Measurements from ENCODE around the gene MICALL2.

The MICALL2 gene

DNA sequence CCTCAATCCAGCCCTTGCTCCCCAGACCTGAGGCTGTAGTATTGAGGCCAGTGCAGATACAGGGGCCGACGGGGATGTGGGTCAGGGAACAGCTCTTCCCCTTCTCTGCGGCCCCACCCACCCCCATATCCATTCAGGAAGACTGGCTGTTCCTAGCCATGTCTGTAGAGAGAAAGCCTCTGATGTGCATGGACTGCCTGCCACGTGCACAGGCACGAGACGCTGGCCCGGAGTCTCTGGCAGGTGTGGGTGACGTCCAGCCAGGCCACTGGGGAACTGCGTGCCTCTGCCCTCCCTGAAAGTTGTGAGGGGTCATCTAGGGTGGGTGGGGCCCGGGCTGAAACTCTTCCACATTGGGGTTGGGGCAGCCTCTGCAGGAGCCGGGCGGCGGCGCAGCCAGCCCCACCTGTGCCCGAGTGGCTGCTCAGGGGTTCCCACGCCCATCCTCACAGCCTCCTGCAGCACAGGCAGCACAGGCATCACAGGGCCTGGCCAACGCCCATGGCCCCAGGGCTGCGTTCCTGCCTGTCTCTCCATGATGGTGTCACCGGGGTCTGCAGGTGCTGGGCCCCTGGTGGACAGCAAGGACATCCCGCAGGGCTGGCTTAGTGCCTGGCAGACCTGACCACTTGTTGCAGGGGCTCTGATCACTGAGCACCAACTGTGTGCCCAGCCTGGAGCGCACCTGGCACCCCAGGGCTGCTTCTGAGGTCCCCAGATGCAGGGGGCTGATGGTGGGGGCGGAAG is 27.5 kb downstream of the MICALL2 start:
- no peak for DNase-seq

DNA sequence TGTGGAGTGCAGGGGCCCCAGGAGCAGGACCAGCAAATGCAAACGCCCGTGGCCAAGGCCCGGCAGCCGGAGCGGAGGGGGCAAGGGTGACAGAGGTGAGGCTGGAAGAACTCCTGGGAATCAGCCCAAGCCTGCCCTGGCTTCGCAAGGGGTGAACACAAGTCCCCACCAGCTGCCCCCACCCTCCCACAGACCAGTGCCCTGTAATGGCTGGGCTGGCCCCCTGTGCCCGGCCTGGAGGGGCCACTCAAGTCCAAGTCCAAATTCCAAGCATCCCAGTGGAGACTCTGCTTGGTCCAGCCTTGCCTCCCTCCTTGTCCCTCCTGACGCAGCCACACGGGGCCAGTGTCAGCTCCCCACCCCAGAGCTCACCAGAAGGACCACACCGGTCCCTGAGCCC is 28.0 kb downstream of the MICALL2 start:
- DNase-seq: no peak

DNA sequence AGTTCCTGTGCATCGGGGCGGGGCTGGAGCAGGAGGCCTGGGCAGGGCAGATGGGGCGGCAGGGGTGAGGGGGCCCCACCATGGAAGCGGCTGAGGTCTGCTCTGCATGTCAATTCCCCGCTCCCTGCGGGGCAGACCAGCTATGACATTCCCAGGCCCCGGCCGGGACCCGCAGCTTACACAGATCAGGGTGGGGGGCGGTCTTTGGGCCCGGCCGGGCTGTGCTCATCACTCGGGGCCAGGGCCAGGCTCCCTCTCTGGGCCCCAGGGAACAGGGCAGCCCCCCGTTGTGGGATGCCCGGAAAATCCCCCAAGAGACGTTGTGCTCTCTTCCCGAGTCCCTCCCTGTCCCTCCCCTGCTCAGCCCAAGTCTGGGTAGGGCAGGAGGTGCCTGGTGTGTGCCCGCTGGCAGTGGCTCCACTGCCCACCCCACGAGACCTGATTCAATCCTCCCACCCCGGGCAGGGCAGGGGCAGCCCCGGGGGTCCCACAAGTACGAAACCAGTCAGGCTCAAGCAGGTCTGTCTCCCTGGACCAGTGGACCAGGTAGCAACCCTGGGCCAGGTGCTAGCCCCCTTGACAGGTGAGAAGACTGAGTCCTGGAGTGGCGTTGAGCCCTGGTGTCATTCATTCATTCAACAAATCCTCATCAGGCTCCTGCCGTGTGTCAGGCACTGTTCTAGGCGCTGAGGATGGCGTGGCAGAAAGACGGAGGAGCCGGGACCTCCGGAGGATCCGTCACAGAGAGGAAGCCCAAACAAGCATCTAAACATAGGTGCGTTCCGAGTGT is 29.0 kb downstream of the MICALL2 start:
- no peak for DNase-seq

DNA sequence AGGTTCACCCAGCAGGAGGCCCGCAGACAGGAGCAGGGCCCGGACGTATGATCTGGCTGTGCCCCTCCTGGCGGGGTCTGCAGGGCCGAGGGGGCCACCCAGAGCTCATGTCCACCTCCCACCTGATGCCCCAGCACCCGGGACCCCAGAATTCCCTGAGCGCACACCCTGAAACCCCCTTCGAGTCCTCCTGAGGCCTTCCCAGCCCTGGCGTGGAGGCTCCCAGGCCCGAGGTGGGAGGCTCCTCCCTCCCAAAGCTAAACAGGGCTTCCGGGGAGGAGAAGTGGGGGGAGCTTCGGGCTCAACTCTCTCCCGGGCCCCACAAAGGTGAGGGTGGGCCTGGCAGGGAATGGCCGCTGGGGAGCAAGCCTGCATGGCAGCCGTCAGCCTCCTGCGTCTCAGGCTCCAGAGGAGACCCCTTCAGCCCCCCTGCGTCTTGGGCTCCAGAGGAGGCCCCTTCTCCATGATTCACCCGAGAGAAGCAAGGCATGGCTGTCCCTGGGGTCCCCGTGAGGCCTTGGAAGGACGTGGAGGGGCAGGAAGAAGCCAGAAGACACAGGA is 30.2 kb downstream of the MICALL2 start:
- no peak for DNase-seq

DNA sequence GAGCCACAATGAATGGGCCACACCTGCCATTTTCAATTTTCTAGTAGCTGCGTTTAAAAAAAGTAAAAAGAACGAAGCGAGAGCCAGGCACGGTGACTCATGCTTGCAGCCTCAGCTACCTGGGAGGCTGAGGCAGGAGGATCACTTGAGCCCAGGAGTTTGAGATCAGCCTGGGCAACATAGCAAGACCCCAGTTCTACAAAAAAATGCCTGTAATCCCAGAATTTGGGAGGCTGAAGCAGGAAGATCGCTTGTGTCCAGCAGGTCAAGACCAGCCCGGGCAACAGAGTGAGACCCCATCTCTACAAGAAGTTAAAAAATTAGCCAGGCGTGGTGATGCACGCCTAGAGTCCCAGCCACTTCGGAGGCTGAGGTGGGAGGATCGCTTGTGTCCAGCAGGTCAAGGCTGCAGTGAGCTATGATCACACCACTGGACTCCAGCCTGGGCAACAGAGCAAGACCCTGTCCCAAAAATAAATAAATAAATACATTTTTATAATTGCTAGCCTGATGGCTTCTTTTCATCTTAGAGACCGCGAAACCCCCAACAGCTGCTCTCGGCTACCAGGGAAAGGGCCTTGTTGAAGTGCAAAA is 32.1 kb downstream of the MICALL2 start:
- DNase-seq: no peak

DNA sequence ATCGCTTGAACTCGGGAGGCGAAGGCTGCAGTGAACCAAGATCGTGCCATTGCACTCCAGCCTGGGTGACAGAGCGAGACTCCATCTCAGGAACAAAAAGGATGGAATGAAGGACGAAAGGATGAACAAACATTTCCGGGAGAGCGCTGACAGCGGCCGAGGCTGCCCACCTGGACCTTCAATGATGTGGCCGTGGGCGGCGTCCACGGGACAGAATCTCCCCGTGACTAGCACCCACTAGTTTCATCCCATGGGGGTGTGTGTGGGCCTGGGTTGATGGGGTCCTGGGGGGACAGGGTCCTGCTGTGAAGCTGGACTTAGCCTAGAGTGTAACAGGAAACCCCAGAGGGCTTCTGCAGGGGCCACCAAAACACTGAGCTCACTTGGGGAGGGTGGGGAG is 32.8 kb downstream of the MICALL2 start:
- DNase-seq: no peak

DNA sequence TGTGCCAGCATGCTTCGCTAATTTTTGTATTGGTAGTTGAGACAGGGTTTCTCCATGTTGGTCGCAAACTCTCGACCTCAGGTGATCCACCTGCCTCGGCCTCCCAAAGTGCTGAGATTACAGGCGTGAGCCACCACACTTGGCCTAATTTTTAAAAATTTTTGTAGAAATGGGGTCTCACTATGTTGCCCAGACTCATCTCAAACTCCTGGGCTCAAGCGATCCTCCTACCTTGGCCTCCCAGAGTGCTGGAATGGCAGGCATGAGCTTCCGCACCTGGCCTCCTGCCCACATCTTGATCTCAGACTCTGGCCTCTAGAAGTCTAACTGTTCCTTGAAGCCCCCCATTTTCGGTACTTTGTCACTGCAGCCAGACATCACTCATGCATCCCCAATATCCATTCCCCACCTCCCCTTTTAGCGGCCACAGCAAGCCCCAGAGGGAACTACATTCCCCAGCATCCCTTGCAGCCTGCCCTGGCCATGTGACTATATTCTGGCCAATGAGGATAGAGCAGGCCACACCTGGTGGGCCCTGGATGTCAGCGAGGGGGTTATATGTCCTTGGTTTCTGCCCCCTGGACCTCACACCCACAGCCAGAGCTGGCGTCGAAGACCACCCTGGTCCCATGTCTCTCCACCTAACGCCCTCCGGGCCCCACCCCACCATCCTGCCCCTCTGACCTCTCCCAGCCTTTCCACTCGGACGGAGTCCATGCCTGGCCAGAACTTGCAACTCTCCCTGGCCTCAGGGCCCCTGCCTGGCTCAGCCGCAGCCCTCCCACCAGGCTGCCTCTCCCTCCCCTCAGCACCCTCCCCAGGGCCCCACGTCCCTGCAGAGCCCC is 33.8 kb downstream of the MICALL2 start:
- DNase-seq: no peak

DNA sequence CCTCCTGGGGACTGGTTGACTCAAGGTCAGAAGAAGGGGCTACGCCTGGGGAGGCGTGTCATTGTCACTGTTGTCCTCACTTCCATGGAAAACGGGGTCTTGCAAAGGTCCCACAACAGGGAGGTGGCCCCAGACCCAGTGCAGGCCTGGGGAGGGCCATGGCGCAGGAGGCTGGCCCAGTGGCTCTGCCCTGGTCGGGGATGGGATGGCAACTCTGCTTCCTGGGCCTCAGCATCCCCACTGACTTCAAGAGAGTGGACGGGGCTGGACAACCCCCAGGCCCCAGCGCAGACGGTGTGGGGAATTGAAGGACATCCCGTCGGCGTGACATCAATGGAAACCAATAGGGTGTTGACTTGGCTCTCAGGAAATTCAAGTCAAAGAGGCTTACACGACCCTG is 35.2 kb downstream of the MICALL2 start:
- DNase-seq: no peak

DNA sequence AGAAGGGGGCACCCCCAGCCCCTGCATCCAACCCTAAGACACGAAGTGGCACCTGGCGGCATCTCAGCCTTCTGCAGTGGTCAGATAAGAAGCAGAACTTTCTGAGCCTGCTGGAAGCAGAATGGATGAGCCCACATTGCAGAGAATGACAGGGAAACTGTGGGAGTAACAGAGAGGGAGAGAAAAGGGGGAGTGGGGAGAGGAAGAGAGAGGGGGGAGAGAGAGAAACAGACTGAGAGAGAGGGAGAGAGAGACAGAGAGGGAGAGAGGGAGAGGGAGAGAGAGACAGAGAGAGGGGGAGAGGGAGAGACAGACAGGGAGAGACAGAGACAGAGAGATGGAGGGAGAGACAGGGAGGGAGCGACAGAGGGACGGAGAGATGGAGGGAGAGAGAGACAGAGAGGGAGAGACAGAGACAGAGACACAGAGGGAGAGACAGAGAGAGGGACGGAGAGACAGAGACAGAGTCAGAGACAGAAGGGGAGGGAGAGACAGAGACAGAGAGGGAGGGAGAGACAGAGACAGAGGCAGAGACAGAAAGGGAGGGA is 35.9 kb downstream of the MICALL2 start:
- no peak for DNase-seq

DNA sequence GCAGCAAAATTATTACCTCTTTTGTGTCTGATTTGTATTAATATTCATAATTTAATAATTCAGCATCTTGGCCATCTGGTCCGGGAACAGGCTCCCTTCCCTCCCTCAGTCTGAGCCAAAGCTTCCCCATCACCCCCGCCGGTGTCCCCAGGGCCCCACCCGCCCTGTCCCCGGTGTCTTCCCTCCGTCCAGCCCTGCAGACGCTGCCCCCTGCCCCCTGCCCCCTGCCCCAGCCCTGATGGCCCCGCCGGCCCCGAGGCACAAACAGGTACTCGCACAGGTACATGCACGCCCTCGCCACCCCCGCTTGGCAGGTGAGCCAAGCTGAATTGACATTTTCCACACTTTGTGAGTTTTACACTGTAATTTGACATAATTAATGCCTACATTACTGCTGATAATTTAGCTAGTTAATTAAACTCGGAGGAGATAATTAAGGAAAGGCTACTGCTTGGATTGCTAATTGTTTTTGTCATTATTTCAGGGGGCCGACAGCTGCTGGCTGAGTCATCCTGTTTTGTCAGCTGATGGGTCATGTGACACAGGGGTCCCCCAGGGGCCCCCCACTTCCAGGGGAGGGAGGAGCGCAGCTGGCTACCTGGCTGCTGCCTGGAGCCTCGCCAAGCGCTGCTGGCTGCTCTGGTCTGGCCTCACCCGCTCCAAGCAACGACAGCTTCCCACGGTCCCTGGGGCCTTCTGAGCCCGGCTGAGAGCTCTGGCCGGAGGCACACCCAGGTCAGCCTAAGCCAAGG is 36.6 kb downstream of the MICALL2 start:
- no peak for DNase-seq

DNA sequence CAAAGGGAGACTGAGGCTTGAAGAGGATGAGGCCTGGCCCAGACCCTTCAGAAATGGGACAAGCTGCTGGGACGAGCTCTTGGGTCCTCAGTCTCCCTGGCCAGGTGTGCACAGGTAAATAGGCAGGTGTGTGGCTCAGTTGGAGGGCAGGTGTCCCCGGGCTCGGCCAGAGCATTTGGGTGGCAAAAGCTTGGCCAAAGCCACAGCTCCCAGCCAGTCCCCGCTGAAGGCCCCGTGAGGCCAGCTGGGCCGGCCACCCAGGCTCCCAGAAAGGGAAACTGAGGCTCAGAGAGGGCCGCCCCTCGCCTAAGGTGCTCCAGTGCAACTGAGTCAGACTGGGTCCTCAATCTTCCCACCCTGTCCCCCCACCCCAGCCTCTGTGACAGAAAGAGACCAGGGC is 37.3 kb downstream of the MICALL2 start:
- DNase-seq: no peak

DNA sequence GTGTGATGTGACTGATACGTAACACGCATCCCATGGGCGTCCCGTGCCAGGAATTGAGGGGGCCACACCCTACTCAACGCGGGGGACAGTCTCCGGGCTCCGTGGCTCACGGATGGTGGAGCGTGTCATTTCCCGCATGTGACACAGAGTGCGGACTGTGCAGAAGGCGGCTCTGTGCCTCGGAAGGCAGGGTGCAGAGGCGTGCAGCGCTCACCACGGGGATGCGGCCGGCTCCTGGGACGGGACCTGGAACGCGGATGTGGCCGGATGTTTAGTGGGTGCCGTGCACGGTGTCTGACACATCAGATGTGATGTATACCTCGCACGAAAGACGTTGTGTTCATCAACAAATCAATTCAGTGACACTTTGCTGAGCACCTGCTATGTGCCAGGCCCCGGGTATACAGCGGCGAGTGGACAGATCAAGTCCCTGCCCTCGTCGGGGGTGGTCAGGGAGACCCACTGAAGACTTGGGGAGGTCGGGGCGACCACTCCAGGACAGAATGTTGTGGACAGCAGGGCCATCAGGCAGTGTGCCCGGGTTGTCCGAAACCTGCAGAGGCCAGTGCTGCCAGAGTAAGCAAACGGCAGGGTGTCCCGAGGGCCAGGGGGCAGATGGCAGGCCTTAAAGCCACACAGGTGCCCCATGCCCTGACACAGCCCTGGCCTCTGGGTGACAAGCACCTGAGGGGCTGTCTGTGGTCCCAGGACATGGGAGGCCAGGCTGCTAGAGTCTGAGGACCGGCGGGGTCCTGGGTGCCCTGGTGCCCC is 38.1 kb downstream of the MICALL2 start:
- DNase-seq: no peak

DNA sequence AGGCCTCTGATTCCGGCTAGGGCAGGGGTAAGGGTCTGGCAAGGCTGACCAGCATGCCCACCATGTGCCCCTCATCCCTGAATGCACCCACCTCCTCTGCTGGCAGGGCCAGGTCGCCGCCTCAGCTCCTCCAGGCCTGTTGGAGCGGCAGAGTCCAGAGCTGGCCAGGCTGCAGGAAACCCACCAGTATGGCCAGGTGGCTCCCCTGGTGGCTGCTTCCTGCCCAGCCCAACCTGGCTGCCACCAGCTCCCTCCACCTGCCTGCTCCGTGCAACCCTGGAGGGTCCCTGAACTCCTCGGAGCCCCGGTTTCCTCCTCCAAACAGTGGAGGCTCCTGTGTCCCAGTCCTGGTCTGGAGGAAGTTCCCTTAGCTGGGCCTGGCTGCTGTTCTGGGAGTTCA is 39.6 kb downstream of the MICALL2 start:
- DNase-seq: no peak

DNA sequence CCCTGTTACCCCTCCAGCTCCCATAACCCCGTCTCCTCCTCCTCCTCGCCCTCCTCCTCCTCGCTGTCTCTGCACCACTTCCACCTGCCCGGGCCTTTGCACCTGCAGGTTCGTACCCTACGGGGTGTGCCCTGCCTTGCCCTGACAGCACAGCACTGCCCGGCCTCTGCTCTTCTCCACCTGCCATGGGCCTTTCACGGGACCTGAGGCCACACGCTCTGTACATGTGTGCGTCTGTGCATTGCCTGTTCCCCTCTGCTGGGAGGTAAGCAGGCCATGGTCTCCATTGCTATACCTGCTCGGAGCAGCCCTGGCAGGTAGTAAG is 40.0 kb downstream of the MICALL2 start:
- no peak for DNase-seq

DNA sequence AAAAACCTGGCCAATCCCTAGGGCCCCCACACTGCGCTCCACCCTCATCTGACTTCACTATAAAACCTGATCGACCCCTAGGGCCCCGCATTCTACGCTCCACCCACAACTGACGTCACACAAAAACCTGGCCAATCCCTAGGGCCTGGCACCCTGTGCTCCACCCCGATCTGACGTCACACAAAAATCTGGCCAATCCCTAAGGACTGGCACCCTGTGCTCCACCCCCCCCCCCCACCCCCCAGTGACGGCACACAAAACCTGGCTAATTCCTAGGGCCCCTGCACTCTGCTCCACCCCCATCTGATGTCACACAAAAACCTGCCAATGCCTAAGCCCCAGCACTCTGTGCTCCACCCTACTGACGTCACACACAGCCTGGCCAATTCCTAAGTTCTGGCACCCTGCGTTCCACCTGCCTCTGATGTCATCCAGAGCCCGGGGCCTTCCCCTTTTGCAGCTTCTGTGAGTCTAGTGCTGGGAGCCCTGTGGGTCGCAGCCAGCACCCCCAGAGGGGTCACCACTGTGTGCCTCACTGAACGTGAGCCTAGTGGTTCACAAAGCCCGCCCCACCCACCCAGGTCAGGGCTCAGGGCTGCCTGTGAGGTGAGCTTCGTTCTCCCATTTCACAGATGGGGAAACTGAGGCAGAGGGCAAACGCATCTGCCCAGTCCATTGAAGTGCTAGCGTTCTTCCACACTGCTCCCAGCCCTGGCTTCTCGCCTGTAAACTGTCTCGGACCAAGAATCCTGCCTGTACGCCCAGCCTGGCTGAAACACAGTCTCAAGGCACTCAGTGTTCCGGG is 40.6 kb downstream of the MICALL2 start:
- DNase-seq: no peak

DNA sequence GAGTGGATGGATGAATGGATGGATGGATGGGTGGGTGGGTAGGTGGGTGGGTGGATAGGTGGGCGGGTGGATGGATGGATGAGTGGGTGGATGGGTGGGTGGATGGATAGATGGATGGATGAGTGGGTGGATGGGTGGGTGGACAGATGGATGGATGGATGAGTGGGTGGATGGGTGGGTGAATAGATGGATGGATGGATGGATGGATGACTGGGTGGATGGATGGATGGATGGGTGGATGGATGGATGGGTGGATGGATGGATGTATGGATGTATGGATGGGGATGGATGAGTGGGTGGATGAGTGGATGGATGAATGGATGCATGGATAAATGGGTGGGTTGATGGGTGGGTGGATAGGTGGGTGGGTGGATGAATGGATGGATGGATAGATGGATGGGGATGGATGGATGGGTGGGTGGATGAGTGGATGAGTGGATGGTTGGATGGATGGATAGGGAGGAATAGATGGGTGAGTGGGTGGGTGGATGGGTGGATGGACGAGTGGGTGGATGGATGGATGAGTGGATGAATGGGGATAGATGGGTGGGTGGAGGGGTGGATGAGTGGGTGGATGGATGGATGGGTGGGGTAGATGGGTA is 43.8 kb downstream of the MICALL2 start:
- no peak for DNase-seq

DNA sequence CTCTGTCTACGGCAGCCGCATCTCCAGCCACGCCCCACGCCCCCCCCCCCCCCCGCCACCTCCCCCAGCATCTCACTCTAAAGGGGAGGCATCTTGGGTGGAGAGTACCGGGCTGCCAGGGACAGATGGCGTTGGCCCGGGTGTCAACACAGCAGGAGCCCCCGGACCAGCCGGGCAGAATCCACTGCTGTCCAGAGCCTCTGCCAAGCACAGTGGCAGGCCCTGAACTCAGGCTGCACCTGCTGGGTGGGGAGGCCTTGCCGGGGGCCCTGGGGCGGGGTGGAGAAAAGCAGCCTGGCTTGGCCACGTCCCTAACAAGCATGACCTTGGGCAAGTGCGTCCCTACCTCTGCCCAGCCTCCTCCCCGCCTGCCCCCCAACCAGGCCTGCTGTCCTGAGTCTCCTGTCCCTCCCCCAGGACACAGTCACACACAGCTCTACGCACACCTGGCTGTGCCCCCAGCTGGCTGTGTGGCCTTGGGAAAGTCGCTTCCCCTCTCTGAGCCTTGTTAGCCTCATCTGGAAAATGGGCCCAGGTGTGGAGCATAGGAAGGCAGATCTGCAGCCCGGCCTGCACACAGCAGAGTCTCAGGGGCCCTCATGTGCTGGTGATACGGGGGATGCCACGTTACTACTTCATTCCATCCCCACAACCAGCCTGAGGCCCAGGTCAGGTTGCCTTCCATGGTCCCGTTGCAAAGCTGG is 45.2 kb downstream of the MICALL2 start:
- DNase-seq: no peak

DNA sequence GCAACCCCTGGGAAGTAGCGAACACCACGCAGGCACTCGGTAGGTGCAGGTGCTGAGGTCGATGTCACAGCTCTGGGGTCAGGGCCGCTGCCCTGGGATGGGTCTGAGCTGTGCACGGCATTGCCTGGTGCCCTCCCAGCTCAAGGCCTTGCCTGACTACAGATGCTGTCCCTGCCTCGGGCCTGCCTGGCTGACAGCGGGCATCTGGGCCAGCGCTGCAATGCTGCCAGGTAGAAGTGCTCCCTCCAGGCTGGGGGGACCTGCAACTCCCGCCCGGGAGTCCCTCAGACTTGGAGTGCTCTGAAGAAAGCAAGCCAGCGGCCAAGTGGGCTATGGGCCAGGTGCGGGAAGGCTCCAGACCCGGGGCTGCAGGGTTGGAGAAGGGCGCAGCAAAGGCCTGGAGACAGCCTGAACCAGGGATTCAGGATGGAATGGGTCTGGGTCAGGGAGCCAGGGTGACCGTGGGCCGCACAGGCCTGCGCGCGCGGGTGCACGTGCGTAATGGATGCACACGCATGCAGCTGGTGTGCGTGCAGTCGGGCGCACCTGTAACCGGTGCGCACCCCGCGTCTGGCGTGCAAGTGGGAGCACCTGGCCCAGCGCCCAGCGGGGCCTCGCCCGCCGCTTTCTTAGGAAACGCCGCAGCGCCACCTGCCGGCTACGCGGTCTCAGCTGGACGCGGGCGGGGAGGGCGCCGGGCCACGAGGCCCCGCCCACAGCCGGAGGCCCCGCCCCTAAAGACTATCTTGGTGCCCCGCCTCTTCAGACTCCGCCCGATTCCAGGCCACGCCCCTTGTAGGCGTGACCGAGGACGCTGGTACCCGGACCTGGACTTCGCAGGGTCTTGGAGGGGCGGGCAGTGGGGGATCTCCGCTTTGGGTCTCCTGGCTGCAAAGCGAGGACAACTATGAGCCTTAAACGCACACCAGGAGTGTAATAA is 46.7 kb downstream of the MICALL2 start:
- peak; percentile 76 for DNase-seq

Measured in NCI-H526 treated with DMSO at 0.1 percent for 48 hours (cell line).